C4-2B (cell line): Measurements from ENCODE around the gene FHOD1.

Source experiments
- CTCF ChIP-seq: fragments of 450-650 bp; conservative IDR thresholded peaks from 2 replicates; pipeline ENCODE4 v1.5.1; 2017; ENCODE audit warnings: mild to moderate bottlenecking
- ZFX ChIP-seq: fragments of 450-650 bp; IDR thresholded peaks from 2 replicates; pipeline ENCODE4 v1.6.1; 2017

- TF ChIP-seq CTCF (no peak), ZFX (no peak)
These were observed 35.1 kb upstream of the FHOD1 start for GRCh38 chr16:67282447-67282805.
